GDM1 (cell line): ENCODE data around the gene ATF7IP.
A peak's percentile ranks its signal among the peaks of the same experiment; 100 is the strongest.

Experiments
- DNase-seq: peaks from one replicate; lab custom pipeline; 2025; lab: John Stamatoyannopoulos, UW

ATF7IP gene

DNA sequence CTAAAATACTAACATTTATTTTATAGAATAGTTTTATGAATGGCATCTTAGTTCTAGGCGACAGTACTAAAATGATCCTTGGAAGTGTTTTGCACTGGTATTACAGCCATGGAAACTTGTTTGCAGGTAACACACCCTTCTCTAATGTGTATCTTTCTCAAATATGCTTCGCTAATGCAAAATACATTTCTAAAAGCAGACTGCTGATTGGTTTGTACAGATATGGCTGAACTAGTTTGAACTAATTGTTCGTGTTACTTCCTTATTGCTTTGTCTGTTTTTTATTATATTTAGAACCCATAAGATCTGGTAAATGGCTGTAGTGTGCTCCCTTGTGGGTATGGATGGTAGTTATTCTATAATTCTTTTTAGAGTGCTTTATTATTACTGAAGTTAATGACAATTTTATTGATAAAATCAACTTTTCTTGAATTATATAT lies 53.0 kb downstream of the ATF7IP start:
- DNase-seq = peak; percentile 6

- DNase-seq = no peak
Observed at GRCh38 chr12:14422516-14423230, 57.2 kb downstream of the ATF7IP start.

DNA sequence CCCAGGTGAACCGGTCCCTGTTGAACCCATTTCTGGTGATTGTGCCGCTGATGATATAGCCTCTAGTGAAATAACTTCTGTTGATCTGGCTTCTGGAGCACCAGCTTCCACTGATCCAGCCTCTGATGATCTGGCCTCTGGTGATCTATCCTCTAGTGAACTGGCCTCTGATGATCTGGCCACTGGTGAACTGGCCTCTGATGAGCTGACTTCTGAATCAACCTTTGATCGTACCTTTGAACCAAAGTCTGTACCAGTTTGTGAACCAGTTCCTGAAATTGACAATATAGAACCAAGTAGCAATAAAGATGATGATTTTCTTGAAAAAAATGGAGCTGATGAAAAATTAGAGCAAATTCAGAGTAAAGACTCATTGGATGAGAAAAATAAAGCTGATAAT lies 59.1 kb downstream of the ATF7IP start:
- DNase-seq = no peak

GRCh38 chr12:14426792-14427191 lies 61.3 kb downstream of the ATF7IP start:
- no peak for DNase-seq

GRCh38 chr12:14427929-14428328 lies 62.4 kb downstream of the ATF7IP start:
- DNase-seq = no peak

GRCh38 chr12:14430394-14430986 lies 65.0 kb downstream of the ATF7IP start:
- DNase-seq = no peak

- DNase-seq = no peak
Observed at GRCh38 chr12:14431975-14432374, 66.5 kb downstream of the ATF7IP start.

GRCh38 chr12:14435627-14436026 lies 70.1 kb downstream of the ATF7IP start:
- no peak for DNase-seq

GRCh38 chr12:14442221-14442881 lies 76.9 kb downstream of the ATF7IP start:
- no peak for DNase-seq

- no peak for DNase-seq
Observed at GRCh38 chr12:14443531-14443930, 78.0 kb downstream of the ATF7IP start.

GRCh38 chr12:14450479-14450878 lies 85.0 kb downstream of the ATF7IP start:
- DNase-seq = no peak

- no peak for DNase-seq
Observed at GRCh38 chr12:14452336-14452735, 86.9 kb downstream of the ATF7IP start.

DNA sequence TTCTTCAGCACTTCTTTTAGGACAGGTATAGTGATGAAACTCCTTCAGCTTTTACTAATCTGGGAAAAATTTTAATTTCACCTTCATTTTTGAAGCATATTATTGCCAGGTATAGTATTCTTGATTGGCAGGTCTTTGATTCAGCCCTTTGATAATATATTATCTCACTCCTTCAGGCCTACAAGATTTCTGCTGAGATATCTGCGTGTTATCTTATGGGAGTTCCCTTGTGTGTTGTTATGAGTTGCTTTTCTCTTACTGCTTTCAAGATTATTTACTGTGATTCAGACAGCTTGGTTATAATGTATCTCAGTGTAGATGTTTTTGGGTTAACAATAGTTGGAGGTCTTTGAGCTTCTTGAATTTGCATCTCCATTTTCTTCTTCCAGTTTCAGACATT lies 87.4 kb downstream of the ATF7IP start:
- DNase-seq = no peak

GRCh38 chr12:14454098-14454907 lies 88.8 kb downstream of the ATF7IP start:
- peak; percentile 0 for DNase-seq

DNA sequence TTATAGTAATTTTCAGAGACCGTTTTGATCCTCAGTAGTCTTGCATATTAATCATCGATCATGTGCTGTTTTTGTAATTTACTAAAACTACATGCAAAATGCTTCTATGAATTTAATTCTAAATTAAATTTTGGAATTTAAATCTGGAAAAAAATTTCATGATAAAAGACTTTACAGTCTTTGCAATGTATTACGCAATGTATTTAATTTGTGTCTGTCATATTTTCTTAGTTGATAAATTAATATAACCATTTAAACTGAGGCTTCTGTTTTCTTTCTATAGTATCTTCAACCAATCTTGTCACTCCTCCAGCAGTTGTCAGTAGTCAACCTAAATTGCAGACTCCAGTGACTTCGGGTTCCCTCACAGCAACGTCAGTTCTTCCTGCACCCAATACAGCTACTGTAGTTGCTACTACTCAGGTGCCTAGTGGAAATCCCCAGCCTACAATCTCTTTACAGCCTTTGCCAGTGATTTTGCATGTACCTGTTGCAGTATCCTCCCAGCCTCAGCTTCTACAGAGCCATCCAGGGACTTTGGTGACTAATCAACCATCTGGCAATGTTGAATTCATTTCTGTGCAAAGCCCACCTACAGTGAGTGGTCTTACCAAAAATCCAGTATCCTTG lies 94.8 kb downstream of the ATF7IP start:
- no peak for DNase-seq

- DNase-seq = no peak
Observed at GRCh38 chr12:14471497-14471896, 106.0 kb downstream of the ATF7IP start.

DNA sequence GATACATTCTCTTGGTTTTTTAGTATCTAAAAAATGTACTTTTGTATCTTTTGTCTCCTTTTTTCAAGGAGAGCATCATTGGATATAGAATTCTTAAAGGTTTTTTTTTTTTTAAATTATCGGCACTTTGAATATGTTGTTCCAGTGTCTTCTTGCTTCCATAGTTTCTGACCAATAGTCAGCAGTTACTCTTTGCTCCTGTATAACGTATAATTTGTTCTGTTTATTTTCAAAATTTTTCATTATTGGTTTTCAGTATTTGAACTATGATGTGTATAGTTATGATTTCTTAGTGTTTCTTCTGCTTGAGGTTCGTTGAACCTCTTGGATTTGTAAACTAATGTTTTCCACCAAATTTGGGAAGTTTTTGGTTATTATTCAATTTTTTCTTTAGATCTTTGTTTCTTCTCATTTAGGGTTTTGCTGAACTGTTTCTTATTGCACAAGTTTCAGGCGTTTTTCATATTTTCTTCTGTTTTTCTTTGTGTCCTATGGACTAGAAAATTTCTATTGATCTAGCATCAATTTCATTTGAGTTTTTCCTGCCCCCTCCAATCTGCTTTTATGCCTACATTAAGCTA lies 108.3 kb downstream of the ATF7IP start:
- no peak for DNase-seq

DNA sequence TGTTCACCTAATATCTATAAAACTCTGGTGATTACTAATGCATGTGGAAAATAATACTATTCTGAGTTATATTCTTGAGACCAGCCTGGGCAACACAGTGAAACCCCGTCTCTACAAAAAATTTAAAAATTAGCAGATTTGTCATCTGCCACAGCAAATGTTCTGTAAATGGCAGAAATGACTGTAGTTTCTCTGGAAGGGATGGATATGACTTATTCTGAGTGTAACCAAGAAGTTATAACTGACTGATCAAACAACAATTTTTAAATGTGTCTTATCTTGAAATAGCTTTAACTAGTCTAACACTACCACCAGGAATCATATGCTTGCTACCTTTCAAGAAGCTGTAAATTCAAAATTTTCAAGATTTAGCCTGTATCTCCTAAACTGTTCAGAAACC lies 113.5 kb downstream of the ATF7IP start:
- no peak for DNase-seq

DNA sequence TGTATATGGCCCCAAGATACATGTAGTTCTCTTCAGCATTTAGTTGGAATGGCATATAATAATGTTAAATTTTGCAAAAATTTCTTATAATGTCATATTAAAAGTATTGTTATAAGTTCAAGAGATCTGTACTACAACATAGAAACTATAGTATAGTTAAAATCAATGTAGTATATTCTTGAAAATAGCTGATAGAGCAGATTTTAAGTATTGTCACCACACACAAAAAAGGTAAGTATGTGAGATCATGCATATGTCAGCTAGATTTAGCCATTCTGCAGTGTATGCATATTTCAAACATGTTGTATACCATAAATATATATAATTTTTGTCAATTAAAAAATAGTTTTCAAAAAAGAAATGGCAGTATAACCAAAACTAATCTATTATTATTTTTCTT lies 115.7 kb downstream of the ATF7IP start:
- no peak for DNase-seq

- DNase-seq = no peak
Observed at GRCh38 chr12:14482361-14482760, 116.9 kb downstream of the ATF7IP start.

DNA sequence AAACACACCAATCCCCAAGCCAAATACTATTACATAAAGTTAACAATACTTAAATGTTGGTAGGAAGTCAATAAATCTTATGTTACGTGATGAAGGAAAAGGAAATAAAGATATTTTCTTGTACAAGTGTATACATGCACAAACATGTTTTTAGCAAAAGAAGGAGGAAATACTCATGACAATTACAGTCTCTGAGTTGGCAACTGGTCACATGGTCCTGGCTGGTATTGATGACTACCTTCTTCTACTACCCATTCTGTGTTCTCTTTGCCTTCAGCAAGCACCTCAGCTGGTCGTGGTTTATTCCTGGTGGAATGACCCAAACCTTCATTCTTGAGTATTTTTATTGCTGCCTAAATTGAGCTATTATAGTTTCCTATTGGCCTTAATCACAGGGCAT lies 117.4 kb downstream of the ATF7IP start:
- DNase-seq = no peak

DNA sequence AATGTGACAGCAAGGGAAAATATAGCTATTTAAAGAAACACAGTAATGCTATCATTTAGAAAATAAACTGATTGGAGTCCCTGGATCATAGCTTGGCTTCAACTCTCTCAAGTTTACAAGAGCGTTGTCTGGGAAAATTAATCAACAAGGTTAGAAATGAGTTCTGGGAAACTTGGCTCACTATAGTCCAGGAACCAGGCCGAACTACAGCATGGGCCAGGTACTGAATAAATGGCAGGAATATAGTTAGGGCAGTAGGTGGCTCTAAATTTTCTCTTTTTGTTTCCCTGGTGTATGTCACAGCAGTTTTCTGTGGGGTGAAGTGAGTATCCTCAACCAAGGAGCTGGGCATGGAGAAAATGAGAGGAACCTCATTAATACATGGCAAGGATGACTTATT lies 129.8 kb downstream of the ATF7IP start:
- DNase-seq = no peak
